Measurements from ENCODE around the gene BCLAF3. TPM values are rescaled to one million over a fixed set of nuclear protein-coding genes. Genes with fewer than 3 reads are reported as not detected.

The BCLAF3 gene
- 1 to 10 TPM; 5.7 to 9.4 (median 5.9) TPM for total RNA-seq

GRCh38 chrX:19990556-19991349 is at the start of gene BCLAF3:
Gene BCLAF3 (minus strand): TSS chrX:19991061. CDS start chrX:19970264, 20,797 bp downstream.
- H3K4me3 ChIP-seq (ENCODE audit: low read depth, poor library complexity, severe bottlenecking) = peak within 1 kb of the TSS; percentile 38
- WGBS, 2 donors = 38% methylated on average over 26 of the region's 103 CpGs; no CpG with 5 or more reads in 1 of the 2 donors
- intact Hi-C loops (cut with DNase I; ENCODE audit: low total_unique reads) = no loop called here
- peak; percentile 68 to 96 for DNase-seq (ENCODE audit: low spot score in 2 of 2)
- TF ChIP-seq CTCF (IDR thresholded peaks at IDR 0.05) (no peak), POLR2A (IDR thresholded peaks at IDR 0.05) (no peak)

- DNase-seq (ENCODE audit: low spot score in 2 of 2) = no peak
- 55 to 71% methylated on average over 3 of the region's 3 CpGs for WGBS, 2 donors
- H3K4me3 ChIP-seq (ENCODE audit: low read depth, poor library complexity, severe bottlenecking) = no peak overlapping the region
- intact Hi-C loops (cut with DNase I; ENCODE audit: low total_unique reads) = no loop called here
- TF ChIP-seq CTCF (IDR thresholded peaks at IDR 0.05) (no peak), POLR2A (IDR thresholded peaks at IDR 0.05) (no peak)
Observed at GRCh38 chrX:20038966-20039365, 48.1 kb upstream of the BCLAF3 start.

- intact Hi-C loops (cut with DNase I; ENCODE audit: low total_unique reads) = no loop called here
- no peak overlapping the region for H3K4me3 ChIP-seq (ENCODE audit: low read depth, poor library complexity, severe bottlenecking)
- 75 to 83% methylated on average over 6 of the region's 6 CpGs for WGBS, 2 donors
- DNase-seq (ENCODE audit: low spot score in 2 of 2) = no peak
- TF ChIP-seq CTCF (IDR thresholded peaks at IDR 0.05) = no peak
Observed at GRCh38 chrX:20037186-20037585, 46.3 kb upstream of the BCLAF3 start.

GRCh38 chrX:20032201-20032600 is 41.3 kb upstream of the BCLAF3 start:
- DNase-seq (ENCODE audit: low spot score in 2 of 2) = no peak
- intact Hi-C loops (cut with DNase I; ENCODE audit: low total_unique reads) = no loop called here
- whole genome bisulfite sequencing, 2 donors = 56 to 78% methylated on average over 2 of the region's 2 CpGs
- no peak overlapping the region for H3K4me3 ChIP-seq (ENCODE audit: low read depth, poor library complexity, severe bottlenecking)
- TF ChIP-seq CTCF (IDR thresholded peaks at IDR 0.05) = no peak
- TF ChIP-seq POLR2A (IDR thresholded peaks at IDR 0.05) = no peak

GRCh38 chrX:20029728-20030127 is 38.9 kb upstream of the BCLAF3 start:
- WGBS, 2 donors = 55 to 62% methylated on average over 2 of the region's 2 CpGs
- no peak overlapping the region for H3K4me3 ChIP-seq (ENCODE audit: low read depth, poor library complexity, severe bottlenecking)
- TF ChIP-seq POLR2A (IDR thresholded peaks at IDR 0.05) (no peak), CTCF (IDR thresholded peaks at IDR 0.05) (no peak)
- DNase-seq (ENCODE audit: low spot score in 2 of 2) = no peak
- intact Hi-C loops (cut with DNase I; ENCODE audit: low total_unique reads) = no loop called here

- no peak for DNase-seq (ENCODE audit: low spot score in 2 of 2)
- TF ChIP-seq CTCF (IDR thresholded peaks at IDR 0.05) (no peak), POLR2A (IDR thresholded peaks at IDR 0.05) (no peak)
- intact Hi-C loops (cut with DNase I; ENCODE audit: low total_unique reads) = no loop called here
- WGBS, 2 donors = 91 to 93% methylated on average over 8 of the region's 8 CpGs
- no peak overlapping the region for H3K4me3 ChIP-seq (ENCODE audit: low read depth, poor library complexity, severe bottlenecking)
Observed at GRCh38 chrX:20028588-20028987, 37.7 kb upstream of the BCLAF3 start.
